Renal cortex interstitium (tissue), 11 donors: Measurements from ENCODE around the gene MELTF. TPM values are rescaled to one million over a fixed set of nuclear protein-coding genes. Genes with fewer than 3 reads are reported as not detected.

Experiments used
- DNase-seq, 11 donors: peaks; one replicate each; pipeline ENCODE4 v3.0.0-alpha.2; 2013; ENCODE audit warnings: low read depth in 9 of 11, low spot score in 4 of 11; ENCODE audit errors: extremely low read depth in 1 of 11
- polyA plus RNA-seq, 3 donors: library from polyadenylated mRNA; unstranded; fragments of 120-200 nt; gene quantifications; one replicate each; pipeline ENCODE4 v1.2.1, GENCODE V29; 2013; ENCODE audit not compliant: insufficient read length in 3 of 3

Gene MELTF
- polyA plus RNA-seq, 3 donors, result 2.7 to 4.5 (median 3.2) TPM

GRCh38 chr3:197028728-197029510, 698 bp downstream of the MELTF start:
- no peak for DNase-seq

- DNase-seq, result no peak
Measured at GRCh38 chr3:197027896-197028727, 1.5 kb downstream of the MELTF start.

GRCh38 chr3:197027151-197027895, 2.3 kb downstream of the MELTF start:
- DNase-seq, result no peak

GRCh38 chr3:197026481-197026866, 3.1 kb downstream of the MELTF start:
- DNase-seq, result no peak

GRCh38 chr3:197025736-197026480, 3.7 kb downstream of the MELTF start:
- DNase-seq, result no peak

- DNase-seq, result no peak
Measured at GRCh38 chr3:197024881-197025735, 4.5 kb downstream of the MELTF start.

- no peak for DNase-seq
Measured at GRCh38 chr3:197023998-197024651, 5.5 kb downstream of the MELTF start.

GRCh38 chr3:197023241-197023997, 6.2 kb downstream of the MELTF start:
- DNase-seq, result no peak

- no peak for DNase-seq
Measured at GRCh38 chr3:197022405-197023231, 7.0 kb downstream of the MELTF start.

- DNase-seq, result no peak
Measured at GRCh38 chr3:197021729-197022404, 7.8 kb downstream of the MELTF start.

GRCh38 chr3:197021231-197021630, 8.4 kb downstream of the MELTF start:
- DNase-seq, result no peak

- DNase-seq, result no peak
Measured at GRCh38 chr3:197019535-197019934, 10.1 kb downstream of the MELTF start.

- DNase-seq, result no peak
Measured at GRCh38 chr3:197019021-197019420, 10.6 kb downstream of the MELTF start.

GRCh38 chr3:197017003-197017402, 12.6 kb downstream of the MELTF start:
- DNase-seq, result no peak
